ENCODE results near the gene DGKB. TPM values are rescaled to one million over a fixed set of nuclear protein-coding genes. Genes with fewer than 3 reads are reported as not detected.
A peak's percentile ranks its signal among the peaks of the same experiment; 100 is the strongest.

DGKB gene
- 0.07 and 0.29 TPM in 2 replicates for total RNA-seq (2014; rRNA removed; shearing (Covaris generic))

DNA sequence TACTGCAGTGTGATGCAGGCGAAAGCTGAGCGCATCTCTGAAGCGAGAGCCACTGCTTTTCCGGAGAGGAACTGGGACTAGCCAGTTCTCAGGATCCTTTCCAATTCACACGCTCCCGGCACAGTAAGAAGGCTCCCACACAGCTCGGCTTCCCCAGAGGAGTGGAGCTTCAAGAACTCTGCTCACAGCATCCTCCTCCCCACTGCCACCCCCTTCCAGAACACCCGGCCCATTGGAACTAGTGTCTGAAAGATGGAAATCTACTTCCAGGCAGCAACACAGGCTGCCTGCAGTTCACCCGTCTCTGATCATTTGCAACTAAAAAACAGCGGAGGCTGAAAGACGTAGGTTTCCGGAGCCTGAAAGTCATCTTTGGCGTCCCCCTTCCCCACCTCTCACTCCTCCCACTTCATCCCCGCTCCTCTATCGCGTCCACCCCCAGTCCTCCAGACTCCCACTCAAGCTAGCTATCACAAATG is at the start of gene DGKB:
Gene DGKB, minus strand, starts transcription at position 163 of the 479 bp plus-strand sequence.
- DNase-seq (ENCODE audit: low spot score), result peak; percentile 5

DNA sequence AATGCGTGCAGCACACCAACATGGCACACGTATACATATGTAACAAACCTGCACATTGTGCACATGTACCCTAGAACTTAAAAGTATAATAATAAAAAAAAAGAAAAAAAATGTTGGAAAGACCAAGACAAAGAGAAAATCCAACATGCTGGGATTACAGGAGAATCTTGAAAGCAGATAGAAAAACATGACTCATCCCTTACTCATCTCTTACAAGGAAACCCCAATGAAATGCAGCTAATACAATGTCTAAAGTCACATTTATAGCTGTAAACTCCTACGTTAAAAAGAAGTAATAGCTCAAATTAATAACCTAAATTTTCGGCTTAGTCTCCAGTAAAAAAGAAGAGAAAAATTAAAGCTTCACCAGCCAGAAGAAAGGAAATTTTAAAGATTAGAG is 47.5 kb upstream of the DGKB start:
- peak; percentile 79 for DNase-seq (ENCODE audit: low spot score)

DNA sequence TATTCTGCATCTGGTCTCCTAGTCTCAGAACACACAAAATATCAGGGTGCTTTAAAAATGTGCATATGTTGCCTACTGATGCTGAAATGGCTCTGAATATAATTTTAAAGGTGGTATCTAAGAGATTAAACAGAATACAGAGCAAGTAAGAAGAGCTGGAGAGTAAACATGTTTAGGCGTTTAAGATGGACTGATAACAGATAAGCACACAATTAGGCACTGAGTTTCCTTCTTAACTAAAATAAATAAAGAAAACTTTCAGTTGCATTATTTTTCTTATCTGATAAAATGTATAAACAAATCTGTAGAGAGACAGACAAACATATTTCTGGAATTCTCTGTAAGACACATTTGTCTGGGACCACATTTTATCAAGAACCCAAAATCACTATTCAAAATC is 35.6 kb upstream of the DGKB start:
- DNase-seq (ENCODE audit: low spot score), result no peak

DNA sequence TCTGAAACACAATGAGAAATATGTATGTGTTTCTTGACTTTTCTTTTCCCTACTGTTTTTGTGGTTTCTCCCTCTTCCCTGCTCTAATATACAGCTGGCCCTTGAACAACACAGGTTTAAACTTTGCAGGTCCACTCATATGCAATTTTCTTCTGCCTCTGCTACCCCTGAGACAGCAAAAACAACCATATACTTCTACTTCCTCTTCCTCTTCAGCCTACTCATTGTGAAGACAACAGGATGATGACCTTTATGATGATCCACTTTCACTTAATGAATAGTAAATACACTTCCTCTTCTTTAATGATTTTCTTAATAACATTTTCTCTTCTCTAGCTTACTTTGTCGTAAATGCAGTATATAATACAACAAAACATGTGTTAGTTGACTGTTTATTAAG is 35.0 kb upstream of the DGKB start:
- no peak for DNase-seq (ENCODE audit: low spot score)

DNA sequence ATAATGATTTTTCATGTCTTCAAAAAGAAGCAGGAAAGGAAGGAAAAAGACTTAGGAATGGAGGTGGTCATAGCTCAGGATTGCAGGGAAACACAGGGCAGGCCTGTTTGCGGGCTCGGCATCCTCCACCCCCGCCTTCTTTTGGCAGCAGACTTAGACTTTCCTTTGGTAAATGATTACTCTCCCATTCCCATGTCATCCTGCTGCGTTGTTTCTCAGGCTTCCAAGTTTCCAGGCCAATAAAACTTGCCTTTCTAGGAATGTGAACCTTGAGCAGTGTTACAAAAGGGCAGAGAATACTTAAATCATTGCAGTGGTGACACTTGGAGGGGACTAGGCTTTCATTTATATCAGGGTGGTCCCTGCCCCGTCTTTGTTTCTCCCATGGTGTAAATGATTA is 34.0 kb upstream of the DGKB start:
- peak; percentile 6 for DNase-seq (ENCODE audit: low spot score)

DNA sequence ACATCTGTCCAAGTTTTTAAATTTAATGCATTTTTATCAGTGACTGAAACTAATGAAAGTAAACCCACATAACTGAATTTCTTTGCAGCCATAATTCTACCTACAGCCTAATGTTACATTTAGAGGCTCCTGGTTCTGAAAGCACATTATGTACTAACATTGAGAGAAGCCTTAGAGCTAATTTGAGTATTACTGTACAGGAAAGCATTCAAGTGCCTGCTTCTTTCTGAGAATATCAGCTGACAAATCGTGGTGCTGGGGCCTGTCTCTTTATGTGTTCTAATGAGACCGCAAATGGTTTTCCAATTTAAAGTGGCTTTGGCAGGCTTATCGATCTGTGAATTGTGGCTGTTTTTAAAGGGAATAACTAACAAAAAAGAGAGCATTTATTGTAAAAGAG is 32.3 kb upstream of the DGKB start:
- no peak for DNase-seq (ENCODE audit: low spot score)

DNA sequence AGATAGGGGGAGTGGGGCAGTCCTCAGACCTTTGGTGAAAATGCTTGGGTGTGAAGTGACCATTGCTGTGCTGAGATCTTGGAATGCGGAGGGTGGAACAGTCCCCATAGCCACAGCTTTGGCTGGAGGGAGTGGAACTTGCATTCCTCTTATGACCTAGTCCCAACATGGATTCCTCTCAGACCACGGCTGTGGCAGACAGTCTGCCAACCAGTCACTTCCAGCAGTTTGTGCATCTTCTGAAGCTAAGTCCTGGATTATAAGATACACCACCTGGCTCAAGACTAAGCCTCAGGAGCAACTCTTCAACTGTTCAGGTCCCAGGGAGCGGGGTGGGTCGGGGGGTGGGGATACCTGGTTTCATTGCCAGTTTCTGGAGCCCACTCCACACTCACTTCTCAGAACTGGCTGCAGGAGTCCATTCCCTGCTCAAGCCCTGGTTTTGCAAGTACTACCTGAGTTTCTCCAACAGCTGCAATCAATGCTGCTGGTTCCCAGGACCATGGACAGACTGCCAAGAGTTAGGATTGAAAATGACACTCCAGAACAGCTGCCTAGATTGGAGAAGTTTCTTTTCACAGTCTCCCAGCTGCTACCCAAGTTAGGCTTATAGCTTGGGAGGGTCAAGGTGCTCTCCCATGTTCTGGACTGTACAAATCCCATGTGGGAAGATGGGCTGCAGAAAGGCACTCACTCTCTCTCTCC is 29.1 kb upstream of the DGKB start:
- DNase-seq (ENCODE audit: low spot score), result no peak

DNA sequence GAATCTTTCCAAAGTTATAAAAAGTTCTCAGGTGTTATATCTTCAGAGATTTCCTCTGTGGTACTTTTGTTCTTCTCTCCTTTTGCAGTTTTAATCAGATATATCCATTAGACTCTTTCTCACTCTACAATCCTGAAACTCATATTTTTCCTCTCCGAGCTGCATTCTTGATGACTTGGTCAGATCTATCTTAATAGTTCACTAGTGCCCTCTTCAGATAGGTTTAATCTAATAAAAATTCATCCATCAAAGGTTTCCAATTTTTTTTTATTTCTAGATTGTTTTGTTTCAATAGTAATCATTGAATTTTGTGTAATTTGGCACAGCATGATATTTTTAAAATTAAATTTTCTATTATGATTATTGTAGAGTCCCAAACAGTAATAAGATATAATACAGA is 21.8 kb upstream of the DGKB start:
- peak; percentile 36 for DNase-seq (ENCODE audit: low spot score)

DNA sequence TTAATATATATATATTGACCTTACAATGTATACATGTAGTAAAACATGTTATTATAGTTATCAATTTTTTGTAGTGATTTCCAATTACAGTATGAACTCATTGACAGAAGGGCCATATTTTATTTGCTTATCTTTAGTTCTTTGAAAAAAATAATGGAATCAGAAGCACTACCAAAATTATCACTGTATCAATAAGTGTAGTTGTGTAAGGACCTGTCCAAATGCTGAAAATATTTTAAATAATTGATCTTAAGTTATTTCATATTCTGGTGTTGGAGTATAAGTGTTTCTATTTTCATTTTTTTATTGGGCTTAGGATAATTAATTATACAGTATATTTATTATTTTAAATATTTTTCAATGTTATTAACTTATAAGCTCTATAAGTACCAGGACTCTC is 8.5 kb upstream of the DGKB start:
- no peak for DNase-seq (ENCODE audit: low spot score)

DNA sequence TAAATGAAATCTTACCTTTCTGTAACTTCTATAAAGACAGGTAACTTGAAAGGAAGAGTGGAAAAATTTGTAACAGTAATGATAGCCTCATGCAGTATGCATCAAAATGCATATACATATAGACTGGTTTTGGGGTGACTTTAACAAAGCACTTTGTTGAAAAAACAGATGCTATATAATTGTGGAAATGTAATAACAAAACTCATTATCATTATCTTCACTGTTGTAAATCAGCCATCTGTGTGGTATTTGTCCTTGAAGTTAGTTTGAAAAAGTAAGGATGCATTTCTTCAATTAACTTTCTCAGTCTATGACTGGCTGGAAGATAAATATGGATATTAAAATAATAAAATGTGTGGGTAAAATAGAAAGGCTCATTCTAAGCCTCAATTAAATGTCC is 6.1 kb upstream of the DGKB start:
- DNase-seq (ENCODE audit: low spot score), result no peak

DNA sequence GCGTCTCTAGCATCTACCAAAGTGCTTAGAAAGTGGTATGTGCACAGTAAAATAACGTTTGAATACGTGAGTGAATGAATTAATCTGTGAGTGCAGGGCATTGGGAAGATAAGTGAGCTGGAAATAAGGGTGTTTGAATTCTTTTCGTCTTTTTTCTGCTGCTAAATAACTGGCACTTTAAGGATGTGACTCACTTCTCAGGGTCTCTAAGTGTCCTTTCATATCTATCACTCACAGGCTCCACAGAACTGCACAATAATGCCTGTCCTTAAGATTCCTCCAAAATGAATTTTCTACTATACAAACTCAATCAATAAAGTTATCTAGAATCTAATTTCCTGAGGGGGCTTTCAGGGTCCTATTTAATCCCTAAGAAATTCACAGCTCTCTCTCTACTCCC is 3.2 kb upstream of the DGKB start:
- peak; percentile 26 for DNase-seq (ENCODE audit: low spot score)

DNA sequence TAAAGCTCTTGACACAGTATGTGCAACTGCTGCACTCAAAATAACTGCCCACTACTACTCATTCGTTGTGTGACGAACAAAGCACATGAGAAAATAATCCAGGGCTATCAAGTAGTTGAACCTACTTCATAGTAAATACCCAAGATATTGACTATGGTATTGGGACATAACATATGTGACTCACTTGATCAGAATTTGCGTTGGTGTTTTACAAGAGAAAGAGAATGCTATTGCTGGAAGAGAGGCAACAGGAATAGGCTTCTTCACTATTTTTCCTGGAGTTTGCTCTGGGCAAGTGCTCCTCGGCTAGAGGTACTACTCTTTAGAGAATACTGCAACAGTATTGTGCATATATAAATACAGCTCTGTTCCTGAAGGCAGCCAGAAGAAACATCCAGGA is 2.5 kb downstream of the DGKB start:
- DNase-seq (ENCODE audit: low spot score), result no peak

DNA sequence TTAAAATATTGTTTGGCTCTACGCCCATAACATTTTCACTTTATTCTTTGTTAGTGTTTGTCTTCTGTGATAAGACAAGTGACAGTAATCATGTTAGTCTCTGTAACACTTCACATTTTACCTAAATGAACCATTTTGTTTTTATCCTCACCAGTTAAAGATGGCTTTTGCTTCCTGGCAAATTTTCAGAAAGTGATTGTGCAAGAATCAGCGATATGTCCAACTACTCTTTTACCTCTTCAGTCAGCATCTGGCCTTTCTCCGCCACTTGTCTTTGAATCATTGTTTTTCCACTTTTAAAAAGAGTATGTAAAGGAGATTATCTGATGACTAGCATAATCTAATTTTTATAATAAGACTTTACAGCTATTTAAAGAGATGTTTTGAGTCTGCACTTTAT is 3.5 kb downstream of the DGKB start:
- peak; percentile 24 for DNase-seq (ENCODE audit: low spot score)

DNA sequence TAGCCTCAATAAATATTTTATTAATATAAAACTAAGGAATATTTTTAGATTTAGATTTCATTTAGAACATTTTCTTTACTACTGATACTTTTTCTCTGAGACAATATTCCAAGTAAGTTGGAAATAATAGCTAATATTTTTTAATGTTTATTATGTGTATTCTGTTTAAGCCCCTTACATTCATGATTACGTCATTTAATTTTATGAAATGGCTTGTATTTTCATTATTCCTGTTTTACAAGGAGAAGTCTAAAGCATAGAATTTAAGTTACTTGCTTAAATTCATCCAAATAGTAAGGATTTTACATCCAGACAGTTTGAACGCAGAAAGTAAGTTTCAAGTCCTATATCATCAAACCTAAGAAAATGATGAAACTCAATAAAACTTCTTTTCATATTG is 6.1 kb downstream of the DGKB start:
- no peak for DNase-seq (ENCODE audit: low spot score)

DNA sequence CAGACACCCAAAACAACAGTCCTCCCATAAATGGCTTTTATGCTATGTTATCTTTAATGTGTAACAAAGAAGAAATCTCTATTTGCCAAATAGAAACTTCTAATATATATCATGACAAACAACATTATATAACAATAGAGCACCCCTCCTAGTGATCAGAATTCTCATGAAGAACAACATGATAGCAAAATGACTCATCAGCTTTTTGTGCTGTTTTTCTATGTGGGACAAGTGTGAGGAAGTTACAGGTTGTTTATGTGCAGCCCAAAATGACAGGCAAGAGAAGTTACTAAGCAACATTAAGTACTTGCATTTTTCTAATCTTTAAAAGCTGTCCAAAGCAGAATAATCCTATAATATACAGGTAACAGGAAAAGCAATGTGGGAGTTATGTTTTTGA is 7.7 kb downstream of the DGKB start:
- no peak for DNase-seq (ENCODE audit: low spot score)

DNA sequence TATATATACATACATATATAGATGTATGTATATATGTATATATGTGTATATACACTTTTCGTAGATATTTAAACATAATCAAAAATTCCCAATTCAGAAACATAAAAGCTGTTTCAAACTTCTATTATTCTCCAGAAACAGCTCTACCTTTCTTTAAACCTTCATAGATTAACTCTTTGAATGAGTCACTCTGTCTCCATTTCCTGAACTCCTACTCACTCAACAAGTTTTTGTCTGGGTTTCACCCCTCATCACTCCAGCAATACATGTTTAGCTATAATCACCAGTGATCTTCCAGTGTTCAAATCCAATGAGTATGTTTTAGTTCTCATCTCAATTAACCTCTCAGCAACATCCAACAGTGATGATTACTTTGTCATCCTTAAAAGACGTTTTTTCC is 9.6 kb downstream of the DGKB start:
- DNase-seq (ENCODE audit: low spot score), result no peak

DNA sequence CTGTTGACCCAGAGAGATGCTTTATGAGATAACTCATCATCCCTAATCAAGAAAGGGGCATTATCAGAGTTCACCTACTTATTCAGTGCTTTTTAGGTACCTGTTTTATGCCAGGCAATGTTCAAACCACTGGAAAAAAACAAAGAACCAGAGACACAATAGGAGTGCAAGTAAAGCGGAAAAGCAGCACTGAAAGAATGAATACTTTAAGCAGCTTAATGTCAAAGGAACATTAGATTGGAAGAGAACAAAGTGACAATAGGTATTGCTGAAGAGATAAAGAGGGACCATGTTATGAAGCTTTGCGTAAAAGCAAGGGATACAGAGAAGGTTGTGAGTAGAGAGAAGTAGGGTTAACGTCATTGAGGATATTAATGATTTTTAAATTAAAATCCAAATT is 11.3 kb downstream of the DGKB start:
- no peak for DNase-seq (ENCODE audit: low spot score)

DNA sequence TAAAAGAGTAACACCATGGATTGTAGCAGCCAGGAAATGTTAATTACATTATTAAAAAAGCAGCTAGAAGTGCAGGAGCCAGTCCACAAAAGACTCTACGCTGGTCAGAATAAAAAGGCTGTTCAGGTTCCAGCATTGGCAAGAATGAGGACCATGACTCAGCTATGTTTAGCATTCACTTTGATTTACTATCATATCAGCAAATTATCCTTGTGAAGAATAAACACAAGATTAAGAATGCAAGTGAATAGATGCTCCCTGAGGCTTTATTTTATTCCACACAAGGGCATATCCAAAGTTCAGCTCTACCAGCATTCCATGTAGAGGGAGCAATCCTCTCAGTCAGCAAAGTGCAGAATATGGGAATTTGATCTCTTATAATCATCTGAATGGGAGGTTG is 13.6 kb downstream of the DGKB start:
- DNase-seq (ENCODE audit: low spot score), result peak; percentile 15

DNA sequence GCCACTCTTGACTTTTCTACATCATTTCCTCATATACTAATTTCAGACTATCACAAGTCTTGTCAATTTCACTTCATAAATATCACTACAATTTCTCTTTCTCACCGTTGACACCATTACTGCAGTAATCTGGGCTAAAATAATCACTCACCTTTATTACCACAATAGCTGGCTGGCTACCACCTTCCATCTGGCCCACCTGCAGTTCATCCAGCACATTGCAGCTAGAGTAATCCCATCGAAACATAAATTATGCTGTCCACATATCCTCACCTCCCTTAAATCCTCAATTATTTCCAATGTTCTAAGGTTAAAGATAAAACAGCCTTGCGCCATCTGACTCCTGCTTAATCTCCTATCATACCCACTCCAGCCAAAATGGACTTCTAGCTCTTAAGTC is 16.0 kb downstream of the DGKB start:
- DNase-seq (ENCODE audit: low spot score), result no peak

DNA sequence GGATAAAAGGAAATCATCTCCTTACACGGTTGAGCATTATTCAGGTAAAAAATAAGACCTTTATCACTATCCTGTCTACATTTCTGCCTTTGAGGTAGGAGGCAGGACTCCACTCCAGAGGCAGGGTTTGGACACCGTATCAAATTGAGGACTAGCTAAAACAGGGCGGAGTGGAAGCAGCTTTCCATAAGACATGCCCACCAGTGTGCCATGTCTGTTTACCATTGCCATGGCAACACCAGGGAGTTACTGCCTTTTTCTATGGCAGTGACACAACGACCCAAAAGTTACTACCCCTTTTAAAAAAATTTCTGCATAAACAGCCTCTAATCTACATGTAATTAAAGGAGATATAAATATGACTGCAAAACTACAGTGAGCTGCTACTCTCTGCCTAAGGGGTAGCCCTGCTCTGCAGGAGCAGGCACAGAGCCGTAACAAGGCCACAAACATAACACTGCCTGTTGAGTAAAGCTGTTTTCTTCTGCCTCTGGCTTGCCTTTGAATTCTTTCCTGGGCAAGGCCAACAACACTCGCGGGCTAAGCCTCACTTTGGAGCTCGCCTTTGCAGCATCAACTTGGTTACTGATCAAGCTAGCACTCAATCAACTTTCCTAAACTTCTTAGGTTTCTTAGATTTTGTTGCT is 26.5 kb downstream of the DGKB start:
- DNase-seq (ENCODE audit: low spot score), result no peak

DNA sequence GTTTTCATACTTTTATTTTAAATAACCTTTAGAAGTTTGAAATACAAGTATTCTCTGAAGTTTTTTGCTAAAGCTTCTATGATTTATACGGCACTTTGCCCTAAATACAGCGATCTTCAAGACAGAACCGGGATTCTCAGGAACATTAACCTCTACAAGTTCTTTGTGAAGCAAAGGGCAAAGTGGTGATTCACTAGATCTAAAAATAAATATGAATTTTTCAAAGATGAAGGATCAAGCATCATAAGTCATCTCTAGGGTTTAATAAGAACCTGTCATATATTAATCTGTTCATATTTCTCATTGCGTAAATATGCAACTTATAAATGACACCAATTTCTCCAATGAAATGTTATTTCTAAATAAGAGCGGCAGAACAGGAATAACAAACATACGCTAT is 30.7 kb downstream of the DGKB start:
- DNase-seq (ENCODE audit: low spot score), result no peak

DNA sequence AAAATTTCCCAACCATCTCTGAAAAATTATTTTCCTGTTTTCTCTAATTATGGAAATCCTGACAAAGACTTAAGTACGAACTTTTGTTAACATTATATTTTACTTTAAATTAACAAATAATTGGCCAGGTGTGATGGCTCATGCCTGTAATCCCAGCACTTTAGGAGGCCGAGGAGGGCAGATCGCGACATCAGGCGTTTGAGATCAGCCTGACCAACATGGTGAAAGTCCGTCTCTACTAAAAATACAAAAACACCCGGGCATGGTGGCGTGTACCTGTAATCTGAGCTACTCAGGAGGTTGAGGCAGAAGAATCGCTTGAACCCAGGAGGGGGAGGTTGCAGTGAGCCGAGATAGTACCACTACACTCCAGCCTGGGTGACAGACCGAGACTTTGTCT is 32.2 kb downstream of the DGKB start:
- no peak for DNase-seq (ENCODE audit: low spot score)

DNA sequence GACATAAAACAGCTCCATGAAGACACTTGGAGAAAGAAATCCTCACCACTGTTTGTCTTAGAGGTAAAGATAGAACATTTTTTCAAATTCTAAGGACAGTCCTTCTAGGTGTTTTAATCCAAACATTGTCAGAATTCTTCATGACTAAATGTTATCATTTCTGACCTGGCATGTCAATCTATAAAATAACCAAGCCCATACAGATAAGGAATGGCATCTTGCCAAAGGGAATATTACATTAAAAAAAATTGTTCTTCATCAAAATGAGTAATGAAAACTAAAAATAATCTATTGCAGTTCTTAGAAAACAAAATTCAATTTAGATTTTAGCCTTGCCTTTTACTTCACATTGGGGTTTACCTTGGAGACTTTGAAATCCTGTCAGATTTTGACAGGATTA is 33.6 kb downstream of the DGKB start:
- DNase-seq (ENCODE audit: low spot score), result no peak

DNA sequence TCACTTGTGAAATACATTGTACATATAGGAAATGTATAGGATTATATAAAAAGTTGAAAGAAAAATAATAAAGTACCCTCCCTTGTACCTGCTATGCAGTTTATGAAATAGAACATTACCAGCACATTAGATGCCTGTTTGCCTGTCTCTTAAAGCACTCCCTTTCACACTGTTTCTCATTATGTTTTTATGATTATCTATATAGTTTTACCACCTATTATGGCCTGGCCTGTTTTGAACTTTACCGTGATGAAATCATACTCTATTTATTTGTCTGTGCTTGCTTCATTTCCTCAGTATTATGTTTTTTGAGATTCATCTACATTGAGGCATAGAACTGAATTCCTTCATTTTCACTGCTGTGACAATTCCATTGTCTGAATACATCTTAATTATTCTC is 41.1 kb downstream of the DGKB start:
- no peak for DNase-seq (ENCODE audit: low spot score)
